ENCODE data around the gene BRINP3. TPM values are rescaled to one million over a fixed set of nuclear protein-coding genes. Genes with fewer than 3 reads are reported as not detected.

BRINP3 gene
- total and polyA plus RNA-seq, 4 experiments from 2014 or later: not detected

DNA sequence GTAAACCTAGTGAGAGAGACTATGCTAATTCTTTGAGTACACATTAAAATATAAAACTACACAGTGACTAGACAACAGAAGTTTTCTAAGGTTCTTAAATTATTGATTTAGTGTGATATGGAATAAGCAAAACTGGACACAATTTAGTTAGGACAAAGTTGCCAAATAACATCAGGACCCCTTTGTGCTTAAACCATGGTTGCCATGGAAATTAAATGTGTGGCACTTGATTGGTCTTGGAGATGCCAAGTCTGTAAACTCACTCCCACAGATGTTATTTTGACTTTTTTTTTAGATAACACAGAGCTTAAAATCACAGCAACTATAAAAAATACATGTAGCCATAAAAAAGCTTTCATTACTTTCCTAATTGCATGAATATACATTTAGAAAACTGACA, 234.6 kb downstream of the BRINP3 start:
- Mint-ChIP-seq H3K27me3 (no peaks in the 10 kb centered on the region), H3K36me3 (no peaks in the 10 kb centered on the region), H3K27ac (no peak overlapping the region), H3K4me3 (no peak overlapping the region), H3K4me1 (no peaks in the 10 kb centered on the region), H3K9me3 (peaks cover 0 to 14% (median 4%) of the 10 kb centered on the region in 8 donors)
- Histone ChIP-seq H3K36me3 (ENCODE audit: insufficient read depth, low read length) (no peaks in the 10 kb centered on the region), H3K4me1 (ENCODE audit: insufficient read depth, low read length) (no peaks in the 10 kb centered on the region), H3K9me3 (ENCODE audit: control insufficient read depth in 1 of 2, low read length in 2 of 2) (no peaks in the 10 kb centered on the region), H3K4me3 (ENCODE audit: low read length in 2 of 2) (no peak overlapping the region), H3K27me3 (ENCODE audit: insufficient read depth, low read length) (no peaks in the 10 kb centered on the region), H3K27ac (ENCODE audit: low read depth, low read length) (no peak overlapping the region)
- intact Hi-C loops (cut with micrococcal nuclease): no loop called here
- ChIA-PET POLR2A (ENCODE audit: partially characterized antibody) (no interaction called here), CTCF (ENCODE audit: partially characterized antibody) (no interaction called here)
- DNase-seq: no peak

- DNase-seq: no peak
- Histone ChIP-seq H3K4me3 (ENCODE audit: low read length in 2 of 2) (no peak overlapping the region), H3K27ac (ENCODE audit: low read depth, low read length) (no peak overlapping the region), H3K27me3 (ENCODE audit: insufficient read depth, low read length) (no peaks in the 10 kb centered on the region), H3K9me3 (ENCODE audit: control insufficient read depth in 1 of 2, low read length in 2 of 2) (no peaks in the 10 kb centered on the region), H3K36me3 (ENCODE audit: insufficient read depth, low read length) (no peaks in the 10 kb centered on the region), H3K4me1 (ENCODE audit: insufficient read depth, low read length) (no peaks in the 10 kb centered on the region)
- POLR2A ChIA-PET (ENCODE audit: partially characterized antibody): no interaction called here
- H3K27me3 Mint-ChIP-seq: no peaks in the 10 kb centered on the region
- CTCF ChIA-PET (ENCODE audit: partially characterized antibody): no interaction called here
- no peaks in the 10 kb centered on the region for H3K36me3 Mint-ChIP-seq
- H3K4me3 Mint-ChIP-seq: no peak overlapping the region
- intact Hi-C loops (cut with micrococcal nuclease): no loop called here
- no peak overlapping the region for H3K27ac Mint-ChIP-seq
- no peaks in the 10 kb centered on the region for H3K4me1 Mint-ChIP-seq
- H3K9me3 Mint-ChIP-seq: peaks cover 3 to 20% (median 7%) of the 10 kb centered on the region in 8 donors
Observed at GRCh38 chr1:190226006-190226405, 251.7 kb downstream of the BRINP3 start.

GRCh38 chr1:190212450-190212849, 265.2 kb downstream of the BRINP3 start:
- Mint-ChIP-seq H3K4me3 (no peak overlapping the region), H3K36me3 (no peaks in the 10 kb centered on the region)
- POLR2A ChIA-PET (ENCODE audit: partially characterized antibody): no interaction called here

DNA sequence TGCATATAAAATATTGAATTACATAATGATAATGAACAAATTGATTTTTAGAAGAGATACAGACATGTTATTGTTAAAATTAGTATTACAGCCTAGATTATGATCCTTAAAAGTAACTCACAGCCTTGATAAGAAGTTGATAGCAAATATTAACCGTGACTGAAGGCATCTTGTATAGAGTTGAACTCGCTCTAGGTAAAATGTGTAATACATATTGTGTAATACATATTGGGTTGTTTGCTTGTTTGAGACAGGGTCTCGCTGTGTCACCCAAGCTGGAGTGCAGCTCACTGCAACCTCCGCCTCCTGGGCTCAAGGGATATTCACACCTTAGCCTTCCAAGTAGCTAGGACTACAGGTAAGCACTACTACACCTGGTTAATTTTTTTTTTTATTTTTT, 269.9 kb downstream of the BRINP3 start:
- Histone ChIP-seq H3K4me3 (ENCODE audit: low read length in 2 of 2) (no peak overlapping the region), H3K27me3 (ENCODE audit: insufficient read depth, low read length) (no peaks in the 10 kb centered on the region), H3K9me3 (ENCODE audit: control insufficient read depth in 1 of 2, low read length in 2 of 2) (no peaks in the 10 kb centered on the region), H3K4me1 (ENCODE audit: insufficient read depth, low read length) (no peaks in the 10 kb centered on the region), H3K27ac (ENCODE audit: low read depth, low read length) (no peak overlapping the region), H3K36me3 (ENCODE audit: insufficient read depth, low read length) (no peaks in the 10 kb centered on the region)
- no peak overlapping the region for H3K27ac Mint-ChIP-seq
- no peak overlapping the region for H3K4me3 Mint-ChIP-seq
- H3K4me1 Mint-ChIP-seq: no peaks in the 10 kb centered on the region
- no peak for DNase-seq
- ChIA-PET POLR2A (ENCODE audit: partially characterized antibody) (no interaction called here), CTCF (ENCODE audit: partially characterized antibody) (no interaction called here)
- no peaks in the 10 kb centered on the region for H3K27me3 Mint-ChIP-seq
- H3K9me3 Mint-ChIP-seq: peaks cover 0 to 16% (median 2%) of the 10 kb centered on the region in 8 donors
- intact Hi-C loops (cut with micrococcal nuclease): no loop called here
- no peaks in the 10 kb centered on the region for H3K36me3 Mint-ChIP-seq

More at GRCh38 chr1:190212450-190212849, 265.2 kb downstream of the BRINP3 start:
- H3K36me3 ChIP-seq (ENCODE audit: insufficient read depth, low read length): no peaks in the 10 kb centered on the region
- H3K27me3 ChIP-seq (ENCODE audit: insufficient read depth, low read length): no peaks in the 10 kb centered on the region
- intact Hi-C loops (cut with micrococcal nuclease): no loop called here
- H3K4me1 Mint-ChIP-seq: no peaks in the 10 kb centered on the region
- H3K9me3 Mint-ChIP-seq: peaks cover 0 to 11% (median 3%) of the 10 kb centered on the region in 8 donors
- H3K4me3 ChIP-seq (ENCODE audit: low read length in 2 of 2): no peak overlapping the region
- H3K27ac Mint-ChIP-seq: no peak overlapping the region
- no peaks in the 10 kb centered on the region for H3K9me3 ChIP-seq (ENCODE audit: control insufficient read depth in 1 of 2, low read length in 2 of 2)
- no peak overlapping the region for H3K27ac ChIP-seq (ENCODE audit: low read depth, low read length)
- DNase-seq: no peak
- H3K4me1 ChIP-seq (ENCODE audit: insufficient read depth, low read length): no peaks in the 10 kb centered on the region
- no peaks in the 10 kb centered on the region for H3K27me3 Mint-ChIP-seq
- CTCF ChIA-PET (ENCODE audit: partially characterized antibody): no interaction called here

- Histone ChIP-seq H3K36me3 (ENCODE audit: insufficient read depth, low read length) (no peaks in the 10 kb centered on the region), H3K4me1 (ENCODE audit: insufficient read depth, low read length) (no peaks in the 10 kb centered on the region), H3K27me3 (ENCODE audit: insufficient read depth, low read length) (no peaks in the 10 kb centered on the region), H3K9me3 (ENCODE audit: control insufficient read depth in 1 of 2, low read length in 2 of 2) (peaks cover 0 to 5% of the 10 kb centered on the region in 2 donors), H3K4me3 (ENCODE audit: low read length in 2 of 2) (no peak overlapping the region), H3K27ac (ENCODE audit: low read depth, low read length) (no peak overlapping the region)
- CTCF ChIA-PET (ENCODE audit: partially characterized antibody): no interaction called here
- intact Hi-C loops (cut with micrococcal nuclease): no loop called here
- Mint-ChIP-seq H3K36me3 (no peaks in the 10 kb centered on the region), H3K27me3 (no peaks in the 10 kb centered on the region), H3K4me1 (no peaks in the 10 kb centered on the region), H3K4me3 (no peak overlapping the region), H3K27ac (peak overlapping the region in 1 of 7 donors; percentile 62), H3K9me3 (peaks cover 3 to 23% (median 8%) of the 10 kb centered on the region in 8 donors)
- POLR2A ChIA-PET (ENCODE audit: partially characterized antibody): no interaction called here
- no peak for DNase-seq
Observed at GRCh38 chr1:190205713-190206112, 272.0 kb downstream of the BRINP3 start.

DNA sequence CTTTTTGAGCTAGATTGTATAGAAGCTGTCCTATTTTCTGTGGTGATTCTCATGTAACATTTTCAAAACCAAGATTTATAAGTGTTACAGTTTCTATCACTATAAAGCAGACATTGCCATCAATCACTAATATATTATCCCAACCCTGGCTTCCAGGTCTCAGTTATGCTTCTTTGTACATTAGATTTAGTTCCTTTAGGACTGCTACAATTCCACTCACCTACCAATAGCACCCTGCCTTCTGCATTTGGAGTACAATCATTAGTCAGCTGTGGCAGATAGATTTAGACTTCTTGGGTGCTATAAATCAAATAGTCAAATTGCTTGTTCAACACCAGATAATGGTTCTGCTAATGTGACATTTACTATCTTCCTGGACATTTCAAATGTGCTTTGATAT, 281.6 kb downstream of the BRINP3 start:
- Mint-ChIP-seq H3K27me3 (no peaks in the 10 kb centered on the region), H3K4me3 (no peak overlapping the region), H3K9me3 (peaks cover 3 to 27% (median 11%) of the 10 kb centered on the region in 8 donors), H3K4me1 (no peaks in the 10 kb centered on the region), H3K36me3 (no peaks in the 10 kb centered on the region), H3K27ac (no peak overlapping the region)
- ChIA-PET CTCF (ENCODE audit: partially characterized antibody) (no interaction called here), POLR2A (ENCODE audit: partially characterized antibody) (no interaction called here)
- Histone ChIP-seq H3K27me3 (ENCODE audit: insufficient read depth, low read length) (no peaks in the 10 kb centered on the region), H3K4me3 (ENCODE audit: low read length in 2 of 2) (no peak overlapping the region), H3K36me3 (ENCODE audit: insufficient read depth, low read length) (no peaks in the 10 kb centered on the region), H3K9me3 (ENCODE audit: control insufficient read depth in 1 of 2, low read length in 2 of 2) (peaks cover 0 to 6% of the 10 kb centered on the region in 2 donors), H3K4me1 (ENCODE audit: insufficient read depth, low read length) (no peaks in the 10 kb centered on the region), H3K27ac (ENCODE audit: low read depth, low read length) (no peak overlapping the region)
- DNase-seq: no peak
- intact Hi-C loops (cut with micrococcal nuclease): no loop called here

DNA sequence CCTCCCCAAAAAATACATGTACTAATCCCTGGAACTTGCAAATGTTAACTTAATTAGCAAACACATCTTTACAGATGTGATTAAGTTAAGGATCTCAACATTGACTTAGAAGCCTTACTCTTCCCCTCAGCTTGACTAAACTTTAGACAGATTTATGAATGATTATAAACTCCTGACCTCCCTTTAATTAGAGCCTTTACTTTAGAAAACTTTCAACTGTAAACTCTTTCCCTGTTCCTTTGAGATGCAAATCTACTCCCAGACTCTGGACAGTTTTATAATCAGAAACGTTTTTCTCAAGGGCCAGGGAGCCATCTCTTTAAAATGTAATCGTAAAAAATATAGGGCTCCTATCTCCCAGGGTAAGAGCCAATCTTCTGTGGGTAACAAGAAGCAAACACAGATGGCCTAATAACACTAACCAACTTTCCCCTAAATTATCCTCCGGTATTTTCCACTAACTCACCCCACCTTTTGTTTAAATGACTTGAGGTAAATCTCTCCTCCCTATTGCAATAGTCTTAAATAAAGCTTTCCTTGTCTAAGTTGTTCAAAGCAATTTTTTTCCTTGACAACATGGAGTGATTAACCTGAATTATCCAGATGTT, 284.1 kb downstream of the BRINP3 start:
- Mint-ChIP-seq H3K36me3 (no peaks in the 10 kb centered on the region), H3K4me3 (no peak overlapping the region), H3K4me1 (no peaks in the 10 kb centered on the region), H3K27me3 (no peaks in the 10 kb centered on the region), H3K27ac (no peak overlapping the region), H3K9me3 (peaks cover under 1 to 16% (median 7%) of the 10 kb centered on the region in 8 donors)
- Histone ChIP-seq H3K9me3 (ENCODE audit: control insufficient read depth in 1 of 2, low read length in 2 of 2) (peaks cover 0 to 2% of the 10 kb centered on the region in 2 donors), H3K27ac (ENCODE audit: low read depth, low read length) (no peak overlapping the region), H3K36me3 (ENCODE audit: insufficient read depth, low read length) (no peaks in the 10 kb centered on the region), H3K4me3 (ENCODE audit: low read length in 2 of 2) (no peak overlapping the region), H3K27me3 (ENCODE audit: insufficient read depth, low read length) (no peaks in the 10 kb centered on the region), H3K4me1 (ENCODE audit: insufficient read depth, low read length) (no peaks in the 10 kb centered on the region)
- DNase-seq: no peak
- intact Hi-C loops (cut with micrococcal nuclease): no loop called here
- ChIA-PET CTCF (ENCODE audit: partially characterized antibody) (no interaction called here), POLR2A (ENCODE audit: partially characterized antibody) (no interaction called here)

- POLR2A ChIA-PET (ENCODE audit: partially characterized antibody): no interaction called here
- no peak overlapping the region for H3K4me3 ChIP-seq (ENCODE audit: low read length in 2 of 2)
- H3K27ac ChIP-seq (ENCODE audit: low read depth, low read length): no peak overlapping the region
- no peaks in the 10 kb centered on the region for H3K4me1 Mint-ChIP-seq
- no peak overlapping the region for H3K4me3 Mint-ChIP-seq
- no peaks in the 10 kb centered on the region for H3K27me3 ChIP-seq (ENCODE audit: insufficient read depth, low read length)
- intact Hi-C loops (cut with micrococcal nuclease): no loop called here
- peaks cover 0 to 20% (median 7%) of the 10 kb centered on the region in 8 donors for H3K9me3 Mint-ChIP-seq
- H3K36me3 Mint-ChIP-seq: no peaks in the 10 kb centered on the region
- peaks cover 0 to 2% of the 10 kb centered on the region in 2 donors for H3K9me3 ChIP-seq (ENCODE audit: control insufficient read depth in 1 of 2, low read length in 2 of 2)
- H3K36me3 ChIP-seq (ENCODE audit: insufficient read depth, low read length): no peaks in the 10 kb centered on the region
- no peaks in the 10 kb centered on the region for H3K27me3 Mint-ChIP-seq
- DNase-seq: no peak
- no peak overlapping the region for H3K27ac Mint-ChIP-seq
- CTCF ChIA-PET (ENCODE audit: partially characterized antibody): no interaction called here
- H3K4me1 ChIP-seq (ENCODE audit: insufficient read depth, low read length): no peaks in the 10 kb centered on the region
Observed at GRCh38 chr1:190192627-190193026, 285.0 kb downstream of the BRINP3 start.
